ENCODE results near the gene GLE1. TPM values are rescaled to one million over a fixed set of nuclear protein-coding genes. Genes with fewer than 3 reads are reported as not detected.
"Not testable (repeated sequence)": the region's sequence is repeated elsewhere in the genome, so short reads cannot be mapped to it uniquely, and the experiment has no call there.

GLE1 gene
- total RNA-seq, 1 experiment from 2014 or later: 33.9 TPM

- no peak for DNase-seq (ENCODE audit: low spot score)
Measured at GRCh38 chr9:128497824-128498610, 6.5 kb upstream of the GLE1 start.

GRCh38 chr9:128498911-128499310 is 5.6 kb upstream of the GLE1 start:
- DNase-seq (ENCODE audit: low spot score): no peak

GRCh38 chr9:128499920-128500319 is 4.6 kb upstream of the GLE1 start:
- no peak for DNase-seq (ENCODE audit: low spot score)

- not testable (repeated sequence) for DNase-seq (ENCODE audit: low spot score)
Measured at GRCh38 chr9:128503415-128503825, 1.1 kb upstream of the GLE1 start.

GRCh38 chr9:128503870-128504269 is 649 bp upstream of the GLE1 start:
- DNase-seq (ENCODE audit: low spot score): no peak

GRCh38 chr9:128505414-128505765 is 871 bp downstream of the GLE1 start:
- DNase-seq (ENCODE audit: low spot score): no peak

- not testable (repeated sequence) for DNase-seq (ENCODE audit: low spot score)
Measured at GRCh38 chr9:128505906-128506305, 1.4 kb downstream of the GLE1 start.

- no peak for DNase-seq (ENCODE audit: low spot score)
Measured at GRCh38 chr9:128512820-128513219, 8.3 kb downstream of the GLE1 start.

GRCh38 chr9:128521956-128522355 is 17.4 kb downstream of the GLE1 start:
- DNase-seq (ENCODE audit: low spot score): no peak

GRCh38 chr9:128523199-128523925 is 18.8 kb downstream of the GLE1 start:
- DNase-seq (ENCODE audit: low spot score): no peak

GRCh38 chr9:128526720-128527119 is 22.2 kb downstream of the GLE1 start:
- no peak for DNase-seq (ENCODE audit: low spot score)

- DNase-seq (ENCODE audit: low spot score): peak; percentile 12
Measured at GRCh38 chr9:128528445-128529160, 24.1 kb downstream of the GLE1 start.

- DNase-seq (ENCODE audit: low spot score): no peak
Measured at GRCh38 chr9:128529191-128529590, 24.7 kb downstream of the GLE1 start.

- no peak for DNase-seq (ENCODE audit: low spot score)
Measured at GRCh38 chr9:128532581-128532980, 28.1 kb downstream of the GLE1 start.

- no peak for DNase-seq (ENCODE audit: low spot score)
Measured at GRCh38 chr9:128540634-128541360, 36.3 kb downstream of the GLE1 start.

- no peak for DNase-seq (ENCODE audit: low spot score)
Measured at GRCh38 chr9:128546504-128546903, 42.0 kb downstream of the GLE1 start.

GRCh38 chr9:128548876-128549275 is 44.4 kb downstream of the GLE1 start:
- no peak for DNase-seq (ENCODE audit: low spot score)

GRCh38 chr9:128550226-128550625 is 45.7 kb downstream of the GLE1 start:
- DNase-seq (ENCODE audit: low spot score): no peak

GRCh38 chr9:128550770-128551656 is 46.5 kb downstream of the GLE1 start:
- DNase-seq (ENCODE audit: low spot score): no peak

GRCh38 chr9:128551657-128552152 is 47.2 kb downstream of the GLE1 start:
- no peak for DNase-seq (ENCODE audit: low spot score)
